ENCODE measurements around the gene FXYD4.

Gene FXYD4

GRCh38 chr10:43373461-43373860, 2.0 kb downstream of the FXYD4 start:
- TF ChIP-seq CTCF (IDR thresholded peaks at IDR 0.05) (no peak), ZFX (IDR thresholded peaks at IDR 0.05; ENCODE audit: borderline replicate concordance) (no peak)

GRCh38 chr10:43374194-43374593, 2.8 kb downstream of the FXYD4 start:
- H3K27ac ChIP-seq: no peak overlapping the region
- TF ChIP-seq CTCF (IDR thresholded peaks at IDR 0.05) (no peak), ZFX (IDR thresholded peaks at IDR 0.05; ENCODE audit: borderline replicate concordance) (no peak)

More at GRCh38 chr10:43373461-43373860, 2.0 kb downstream of the FXYD4 start:
- H3K27ac ChIP-seq: no peak overlapping the region

GRCh38 chr10:43375401-43376020, 4.1 kb downstream of the FXYD4 start:
- H3K27ac ChIP-seq: no peak overlapping the region
- TF ChIP-seq CTCF (IDR thresholded peaks at IDR 0.05): no peak

- no peak overlapping the region for H3K27ac ChIP-seq
- TF ChIP-seq ZFX (IDR thresholded peaks at IDR 0.05; ENCODE audit: borderline replicate concordance): no peak
- TF ChIP-seq CTCF (IDR thresholded peaks at IDR 0.05): no peak
Observed at GRCh38 chr10:43376046-43376635, 4.7 kb downstream of the FXYD4 start.

- no peak overlapping the region for H3K27ac ChIP-seq
- TF ChIP-seq ZFX (IDR thresholded peaks at IDR 0.05; ENCODE audit: borderline replicate concordance) (no peak), CTCF (IDR thresholded peaks at IDR 0.05) (no peak)
Observed at GRCh38 chr10:43376828-43377423, 5.5 kb downstream of the FXYD4 start.

GRCh38 chr10:43377424-43377883, 6.0 kb downstream of the FXYD4 start:
- H3K27ac ChIP-seq: no peak overlapping the region
- TF ChIP-seq ZFX (IDR thresholded peaks at IDR 0.05; ENCODE audit: borderline replicate concordance): no peak
- TF ChIP-seq CTCF (IDR thresholded peaks at IDR 0.05): no peak

GRCh38 chr10:43380610-43381222, 9.3 kb downstream of the FXYD4 start:
- no peak overlapping the region for H3K27ac ChIP-seq

More at GRCh38 chr10:43380610-43381222, 9.3 kb downstream of the FXYD4 start:
- no peak for TF ChIP-seq CTCF (IDR thresholded peaks at IDR 0.05)
- TF ChIP-seq ZFX (IDR thresholded peaks at IDR 0.05; ENCODE audit: borderline replicate concordance): no peak
